ENCODE measurements around the gene MUC6. TPM values are rescaled to one million over a fixed set of nuclear protein-coding genes. Genes with fewer than 3 reads are reported as not detected.
A peak's percentile ranks its signal among the peaks of the same experiment; 100 is the strongest.

The MUC6 gene
- total and polyA plus RNA-seq, 10 donors, result 0.02 to 0.76 (median 0.22) TPM; not detected in 3

DNA sequence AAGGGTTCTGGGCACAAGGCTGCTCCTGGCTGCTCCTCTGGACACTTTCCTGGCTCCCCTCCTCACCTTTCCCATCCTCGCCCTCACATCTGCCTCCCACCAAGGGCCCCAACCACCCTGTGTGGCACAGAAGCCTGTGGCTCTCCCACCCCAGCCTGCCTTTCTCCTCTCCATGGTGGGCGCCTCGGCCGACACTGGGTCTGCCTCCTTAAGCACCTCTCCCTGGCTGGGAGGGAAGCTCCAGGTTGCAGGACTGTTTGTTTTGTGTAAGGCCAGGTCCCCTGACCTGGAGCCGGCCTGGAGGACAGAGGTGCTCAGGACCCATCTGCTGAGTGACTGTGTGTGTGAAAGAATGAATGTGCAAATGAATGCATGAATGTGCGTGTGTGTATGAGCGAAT, 14.1 kb downstream of the MUC6 start:
- DNase-seq, result no peak
- Histone ChIP-seq H3K4me3 (no peak overlapping the region), H3K4me1 (peaks cover 0 to 23% (median 0%) of the 10 kb centered on the region in 6 donors), H3K27me3 (replicated peaks in 1 of 7) (no peaks in the 10 kb centered on the region), H3K9me3 (no peaks in the 10 kb centered on the region), H3K36me3 (peaks cover 0 to 55% (median 0%) of the 10 kb centered on the region in 6 donors), H3K27ac (no peak overlapping the region)
- intact Hi-C loops (cut with DNase I; ENCODE audit: low total_unique reads), result no loop called here
- WGBS, 5 donors, result 93 to 98% (median 95%) methylated on average over 7 of the region's 7 CpGs
- TF ChIP-seq POLR2AphosphoS5 (IDR thresholded peaks at IDR 0.05) (peak in 2 of 3 donors; percentile 6 to 7), POLR2A (IDR thresholded peaks at IDR 0.05) (no peak), CTCF (IDR thresholded peaks at IDR 0.05 in 8 of 11, conservative IDR thresholded peaks at IDR 0.05 in 3 of 11) (no peak)

DNA sequence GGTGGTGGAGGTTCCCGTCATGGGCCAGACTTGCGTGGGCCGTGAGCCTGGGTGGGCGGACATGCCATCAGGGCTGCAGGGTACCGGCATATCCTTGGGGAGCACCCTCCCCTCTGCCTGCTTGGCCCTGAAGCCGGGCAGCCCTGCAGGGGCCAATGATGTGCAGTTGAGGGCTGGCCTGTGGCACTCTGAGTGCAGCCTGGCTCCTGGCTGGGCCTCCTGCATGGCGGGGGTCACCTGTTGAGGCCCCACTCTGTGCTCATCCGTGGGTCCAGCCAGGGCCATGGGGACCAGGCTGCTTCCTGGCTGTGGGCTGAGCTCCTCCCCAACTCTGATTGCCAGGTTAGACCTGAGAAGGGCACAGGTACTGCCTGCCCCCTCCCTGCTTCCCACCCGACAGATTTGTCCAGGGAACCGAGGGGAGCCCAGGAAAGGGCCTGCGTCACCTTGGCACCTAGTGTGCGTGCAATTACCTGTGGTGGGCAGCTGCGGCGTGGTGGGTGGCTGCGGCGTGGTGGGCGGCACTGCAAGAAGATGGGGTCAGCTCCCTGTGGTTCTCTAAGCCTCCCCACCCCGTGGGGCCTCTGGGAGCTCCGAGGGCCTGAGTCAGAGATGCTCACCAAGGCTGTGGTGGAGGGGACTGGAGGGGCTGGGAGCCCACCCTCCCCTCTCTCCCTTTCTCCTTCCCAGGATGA, 16.2 kb downstream of the MUC6 start:
- H3K36me3 ChIP-seq, result peaks cover 0 to 42% (median 0%) of the 10 kb centered on the region in 6 donors
- TF ChIP-seq CTCF (IDR thresholded peaks at IDR 0.05 in 8 of 11, conservative IDR thresholded peaks at IDR 0.05 in 3 of 11), result no peak
- TF ChIP-seq POLR2A (IDR thresholded peaks at IDR 0.05), result no peak
- TF ChIP-seq POLR2AphosphoS5 (IDR thresholded peaks at IDR 0.05), result no peak
- no peaks in the 10 kb centered on the region for H3K9me3 ChIP-seq
- no peak overlapping the region for H3K4me3 ChIP-seq
- no peak overlapping the region for H3K27ac ChIP-seq
- intact Hi-C loops (cut with DNase I; ENCODE audit: low total_unique reads), result no loop called here
- H3K4me1 ChIP-seq, result peaks cover 0 to 27% (median 0%) of the 10 kb centered on the region in 6 donors
- DNase-seq, result no peak
- WGBS, 5 donors, result 77 to 98% (median 94%) methylated on average over 6 to 19 of the region's 19 CpGs
- no peaks in the 10 kb centered on the region for H3K27me3 ChIP-seq (replicated peaks in 1 of 7)

GRCh38 chr11:1019321-1019910, 17.1 kb downstream of the MUC6 start:
- H3K4me1 ChIP-seq, result peaks cover 0 to 27% (median 0%) of the 10 kb centered on the region in 6 donors
- H3K36me3 ChIP-seq, result peaks cover 0 to 42% (median 0%) of the 10 kb centered on the region in 6 donors
- H3K27ac ChIP-seq, result no peak overlapping the region
- H3K9me3 ChIP-seq, result no peaks in the 10 kb centered on the region
- TF ChIP-seq POLR2AphosphoS5 (IDR thresholded peaks at IDR 0.05) (peak in 1 of 3 donors; percentile 50), CTCF (IDR thresholded peaks at IDR 0.05 in 8 of 11, conservative IDR thresholded peaks at IDR 0.05 in 3 of 11) (no peak)
- no peak overlapping the region for H3K4me3 ChIP-seq
- DNase-seq, result no peak
- intact Hi-C loops (cut with DNase I; ENCODE audit: low total_unique reads), result no loop called here
- H3K27me3 ChIP-seq (replicated peaks in 1 of 7), result no peaks in the 10 kb centered on the region
- 76 to 85% (median 77%) methylated on average over 13 to 21 of the region's 21 CpGs for WGBS, 5 donors

DNA sequence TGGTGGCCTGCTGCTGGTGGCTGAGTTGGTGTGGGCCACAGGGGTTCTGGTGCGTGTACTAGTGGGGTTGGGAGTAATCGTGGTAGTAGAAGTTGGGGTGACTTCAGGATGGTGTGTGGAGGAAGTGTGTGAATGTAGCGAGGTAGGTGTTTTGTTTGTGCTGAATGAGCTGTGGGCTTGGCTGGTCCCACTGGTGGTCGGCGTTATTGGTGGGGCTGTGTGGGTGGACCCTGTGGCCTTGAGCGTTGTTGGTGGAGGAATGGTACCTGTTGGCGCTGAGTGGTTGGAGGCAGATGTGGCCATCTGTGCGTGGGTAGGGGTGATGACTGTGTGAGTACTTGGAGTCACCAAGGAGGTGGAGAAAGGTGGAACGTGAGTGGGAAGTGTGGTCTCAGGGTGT, 18.4 kb downstream of the MUC6 start:
- intact Hi-C loops (cut with DNase I; ENCODE audit: low total_unique reads), result no loop called here
- no peak overlapping the region for H3K27ac ChIP-seq

More for the DNA sequence above, 18.4 kb downstream of the MUC6 start:
- no peaks in the 10 kb centered on the region for H3K27me3 ChIP-seq (replicated peaks in 1 of 7)
- H3K4me1 ChIP-seq, result peaks cover 0 to 27% (median 0%) of the 10 kb centered on the region in 6 donors
- 75 to 89% (median 88%) methylated on average over 9 of the region's 9 CpGs for WGBS, 5 donors
- no peak overlapping the region for H3K4me3 ChIP-seq
- no peak for TF ChIP-seq CTCF (IDR thresholded peaks at IDR 0.05 in 8 of 11, conservative IDR thresholded peaks at IDR 0.05 in 3 of 11)
- TF ChIP-seq POLR2AphosphoS5 (IDR thresholded peaks at IDR 0.05), result no peak
- TF ChIP-seq POLR2A (IDR thresholded peaks at IDR 0.05), result no peak
- no peaks in the 10 kb centered on the region for H3K9me3 ChIP-seq
- no peak for DNase-seq
- H3K36me3 ChIP-seq, result peaks cover 0 to 45% (median 3%) of the 10 kb centered on the region in 6 donors
